NCI-H526 treated with DMSO at 0.1 percent for 48 hours (cell line): ENCODE results near the gene KCNQ1.

Experiments
- DNase-seq: peaks from one replicate; lab custom pipeline; 2025; lab: John Stamatoyannopoulos, UW

KCNQ1 gene

GRCh38 chr11:2837096-2837601 lies 392.3 kb downstream of the KCNQ1 start:
- no peak for DNase-seq

GRCh38 chr11:2837651-2838050 lies 392.8 kb downstream of the KCNQ1 start:
- DNase-seq, result no peak

- DNase-seq, result no peak
Measured at GRCh38 chr11:2838091-2838490, 393.3 kb downstream of the KCNQ1 start.

GRCh38 chr11:2838676-2839294 lies 394.0 kb downstream of the KCNQ1 start:
- DNase-seq, result no peak

GRCh38 chr11:2839395-2839943 lies 394.7 kb downstream of the KCNQ1 start:
- DNase-seq, result no peak

GRCh38 chr11:2841411-2842190 lies 396.8 kb downstream of the KCNQ1 start:
- DNase-seq, result no peak

- no peak for DNase-seq
Measured at GRCh38 chr11:2842876-2843275, 398.1 kb downstream of the KCNQ1 start.

GRCh38 chr11:2843551-2843950 lies 398.7 kb downstream of the KCNQ1 start:
- peak; percentile 30 for DNase-seq

GRCh38 chr11:2844116-2844842 lies 399.5 kb downstream of the KCNQ1 start:
- no peak for DNase-seq

- no peak for DNase-seq
Measured at GRCh38 chr11:2844996-2845395, 400.2 kb downstream of the KCNQ1 start.

GRCh38 chr11:2846056-2846455 lies 401.2 kb downstream of the KCNQ1 start:
- DNase-seq, result no peak

- DNase-seq, result no peak
Measured at GRCh38 chr11:2846470-2846869, 401.7 kb downstream of the KCNQ1 start.

- DNase-seq, result peak; percentile 59
Measured at GRCh38 chr11:2847561-2847960, 402.8 kb downstream of the KCNQ1 start.

GRCh38 chr11:2848497-2848896 lies 403.7 kb downstream of the KCNQ1 start:
- no peak for DNase-seq

GRCh38 chr11:2849994-2850770 lies 405.4 kb downstream of the KCNQ1 start:
- no peak for DNase-seq

GRCh38 chr11:2853401-2853800 lies 408.6 kb downstream of the KCNQ1 start:
- no peak for DNase-seq

- DNase-seq, result no peak
Measured at GRCh38 chr11:2853997-2854560, 409.3 kb downstream of the KCNQ1 start.

GRCh38 chr11:2855162-2855561 lies 410.4 kb downstream of the KCNQ1 start:
- no peak for DNase-seq

GRCh38 chr11:2857276-2857675 lies 412.5 kb downstream of the KCNQ1 start:
- no peak for DNase-seq

GRCh38 chr11:2857918-2858317 lies 413.1 kb downstream of the KCNQ1 start:
- DNase-seq, result no peak

GRCh38 chr11:2858995-2859698 lies 414.3 kb downstream of the KCNQ1 start:
- no peak for DNase-seq
